ENCODE data around the gene ANKH. TPM values are rescaled to one million over a fixed set of nuclear protein-coding genes. Genes with fewer than 3 reads are reported as not detected.

ANKH gene
- total and polyA plus RNA-seq, 2 of the 13 experiments (the other 11 are each of a cell fraction or from before 2014, with no cell fraction given): 25.0 to 36.0 TPM

GRCh38 chr5:14760548-14761002, 111.0 kb downstream of the ANKH start (continued):
- TF ChIP-seq ZSCAN9 (CRISPR knock-in tag; IDR thresholded peaks at IDR 0.05; ENCODE audit: borderline replicate concordance): no peak
- no peak for TF ChIP-seq ZNF629 (CRISPR knock-in tag; conservative IDR thresholded peaks at IDR 0.05)
- TF ChIP-seq NCOA5 (CRISPR knock-in tag; IDR thresholded peaks at IDR 0.05): no peak
- TF ChIP-seq MED1 (CRISPR knock-in tag; IDR thresholded peaks at IDR 0.05): peak; percentile 73
- no peak for TF ChIP-seq ZNF672 (CRISPR knock-in tag; IDR thresholded peaks at IDR 0.05)
- no peak for TF ChIP-seq SMAD1 (CRISPR knock-in tag; IDR thresholded peaks at IDR 0.05; ENCODE audit: borderline replicate concordance, low read depth)
- no peak for TF ChIP-seq ATF6 (CRISPR knock-in tag; conservative IDR thresholded peaks at IDR 0.05)
- no peak for TF ChIP-seq PHF20 (CRISPR knock-in tag; IDR thresholded peaks at IDR 0.05)
- TF ChIP-seq ARNTL (CRISPR knock-in tag; IDR thresholded peaks at IDR 0.05): no peak
- no peak for TF ChIP-seq IKZF5 (CRISPR knock-in tag; IDR thresholded peaks at IDR 0.05)
- no peak for TF ChIP-seq MED8 (CRISPR knock-in tag; IDR thresholded peaks at IDR 0.05; ENCODE audit: insufficient replicate concordance)
- no peak for TF ChIP-seq LBX2 (CRISPR knock-in tag; IDR thresholded peaks at IDR 0.05; ENCODE audit: borderline replicate concordance)
- TF ChIP-seq IRF2 (CRISPR knock-in tag; IDR thresholded peaks at IDR 0.05): no peak; the same call in 1 of the 2 replicates
- no peak for TF ChIP-seq ZNF205 (CRISPR knock-in tag; IDR thresholded peaks at IDR 0.05)
- no peak for TF ChIP-seq POLR2G (IDR thresholded peaks at IDR 0.05; ENCODE audit: low read depth, low read length)
- no peak for TF ChIP-seq MBNL3 (CRISPR knock-in tag; conservative IDR thresholded peaks at IDR 0.05)
- no peak for TF ChIP-seq SIX4 (CRISPR knock-in tag; IDR thresholded peaks at IDR 0.05)
- no peak for TF ChIP-seq PHF5A (CRISPR knock-in tag; IDR thresholded peaks at IDR 0.05; ENCODE audit: low read depth, unreplicated experiment)
- TF ChIP-seq RFX1 (IDR thresholded peaks at IDR 0.05): no peak
- no peak for TF ChIP-seq PLSCR1 (CRISPR knock-in tag; IDR thresholded peaks at IDR 0.05; ENCODE audit: borderline replicate concordance)
- no peak for TF ChIP-seq ZFYVE20 (CRISPR knock-in tag; IDR thresholded peaks at IDR 0.05; ENCODE audit: borderline replicate concordance, low read depth)
- TF ChIP-seq CENPT (CRISPR knock-in tag; IDR thresholded peaks at IDR 0.05; ENCODE audit: low read depth): no peak
- TF ChIP-seq ZNF773 (CRISPR knock-in tag; IDR thresholded peaks at IDR 0.05; ENCODE audit: borderline replicate concordance): no peak
- TF ChIP-seq KLF12 (CRISPR knock-in tag; IDR thresholded peaks at IDR 0.05; ENCODE audit: borderline replicate concordance): no peak
- TF ChIP-seq TRIM24 (CRISPR knock-in tag; IDR thresholded peaks at IDR 0.05): 0 out of 2 replicates have a peak, but pooled peaks have one; percentile 52
- no peak for TF ChIP-seq KDM3A (CRISPR knock-in tag; IDR thresholded peaks at IDR 0.05; ENCODE audit: low read depth)
- no peak for TF ChIP-seq ZBTB7A (CRISPR knock-in tag; IDR thresholded peaks at IDR 0.05)
- TF ChIP-seq SMYD3 (CRISPR knock-in tag; IDR thresholded peaks at IDR 0.05): no peak
- TF ChIP-seq E2F1 (CRISPR knock-in tag; IDR thresholded peaks at IDR 0.05): no peak
